Gastrocnemius medialis (tissue), 4 donors: Measurements from ENCODE around the gene CA10. TPM values are rescaled to one million over a fixed set of nuclear protein-coding genes. Genes with fewer than 3 reads are reported as not detected.

Experiments
- ATAC-seq, 2 donors: fragments of 150-250 bp; one replicate each; pipeline ENCODE4 v1.9.1; 2016
- DNase-seq, 2 donors: peaks; one replicate each; pipeline ENCODE4 v3.0.0-alpha.2; 2019
- H3K27ac ChIP-seq, 4 donors: fragments of 200-600 bp; sonication (generic); 1 replicate in 1 of 4; 2 replicates in 3 of 4; pipeline ENCODE4 v1.5.1; 2016 to 2018; ENCODE audit warnings: mild to moderate bottlenecking in 2 of 4, moderate library complexity in 1 of 4
- H3K27me3 ChIP-seq, 3 donors: fragments of 200-600 bp; sonication (generic) in 2 of 3; 1 replicate in 1 of 3; 2 replicates in 2 of 3; pipeline versions ENCODE4 v1.5.1 to v1.6.0; 2016 to 2019; ENCODE audit warnings: mild to moderate bottlenecking in 1 of 3, moderate library complexity in 1 of 3
- H3K36me3 ChIP-seq, 2 donors: fragments of 200-600 bp; sonication (generic) in 1 of 2; one replicate each; pipeline ENCODE4 v1.5.1; 2017 to 2018
- H3K4me1 ChIP-seq, 2 donors: fragments of 200-600 bp; sonication (generic) in 1 of 2; one replicate each; pipeline ENCODE4 v1.5.1; 2016 to 2017; ENCODE audit warnings: mild to moderate bottlenecking in 2 of 2
- H3K4me3 ChIP-seq, 4 donors: fragments of 200-600 bp; sonication (generic) in 3 of 4; 1 replicate in 1 of 4; 2 replicates in 3 of 4; pipeline ENCODE4 v1.5.1; 2016 to 2019; ENCODE audit warnings: mild to moderate bottlenecking in 2 of 4
- H3K9me3 ChIP-seq, 3 donors: fragments of 200-600 bp; sonication (generic) in 2 of 3; 1 replicate in 1 of 3; 2 replicates in 2 of 3; pipeline ENCODE4 v1.5.1; 2016 to 2019
- POLR2A ChIP-seq, 2 donors: fragments of 450-650 bp; IDR thresholded peaks; one replicate each; pipeline ENCODE4 v1.6.1; 2017; ENCODE audit warnings: antibody characterized with exemption in 2 of 2, mild to moderate bottlenecking in 2 of 2, moderate library complexity in 2 of 2
- in situ Hi-C, 4 donors: fragments of 200-750 bp; cut with MboI; loops; one replicate each; pipeline versions ENCODE4 v1.15.0 to v1.8.0; 2017; ENCODE audit warnings: low sequenced_read_pairs in 4 of 4
- intact Hi-C: fragments of 100-400 bp; cut with DNase I; formaldehyde crosslinking; loops from one replicate; pipeline ENCODE4 v1.15.1; 2023; ENCODE audit warnings: low total_unique reads
- total RNA-seq, 4 donors: library from RNA; depleted of rRNA; stranded (reverse); fragments of >200 nt; gene quantifications; one replicate each; pipeline versions ENCODE4 v1.1.0 to v1.2.3, GENCODE V29; 2016
- TF ChIP-seq, protein P1 (sequence below), 5 experiments: fragments of 450-650 bp in 3 of 5; fragments of 200-600 bp in 2 of 5; sonication (generic) in 2 of 5; IDR thresholded peaks in 4 of 5; conservative IDR thresholded peaks in 1 of 5; 1 replicate in 4 of 5; 2 replicates in 1 of 5; pipeline ENCODE4 v1.5.1; 2016 to 2019; ENCODE audit warnings: antibody characterized with exemption in 5 of 5, mild to moderate bottlenecking in 3 of 5, moderate library complexity in 3 of 5

The CA10 gene
- total RNA-seq, 4 donors from 2014 or later = not detected

DNA sequence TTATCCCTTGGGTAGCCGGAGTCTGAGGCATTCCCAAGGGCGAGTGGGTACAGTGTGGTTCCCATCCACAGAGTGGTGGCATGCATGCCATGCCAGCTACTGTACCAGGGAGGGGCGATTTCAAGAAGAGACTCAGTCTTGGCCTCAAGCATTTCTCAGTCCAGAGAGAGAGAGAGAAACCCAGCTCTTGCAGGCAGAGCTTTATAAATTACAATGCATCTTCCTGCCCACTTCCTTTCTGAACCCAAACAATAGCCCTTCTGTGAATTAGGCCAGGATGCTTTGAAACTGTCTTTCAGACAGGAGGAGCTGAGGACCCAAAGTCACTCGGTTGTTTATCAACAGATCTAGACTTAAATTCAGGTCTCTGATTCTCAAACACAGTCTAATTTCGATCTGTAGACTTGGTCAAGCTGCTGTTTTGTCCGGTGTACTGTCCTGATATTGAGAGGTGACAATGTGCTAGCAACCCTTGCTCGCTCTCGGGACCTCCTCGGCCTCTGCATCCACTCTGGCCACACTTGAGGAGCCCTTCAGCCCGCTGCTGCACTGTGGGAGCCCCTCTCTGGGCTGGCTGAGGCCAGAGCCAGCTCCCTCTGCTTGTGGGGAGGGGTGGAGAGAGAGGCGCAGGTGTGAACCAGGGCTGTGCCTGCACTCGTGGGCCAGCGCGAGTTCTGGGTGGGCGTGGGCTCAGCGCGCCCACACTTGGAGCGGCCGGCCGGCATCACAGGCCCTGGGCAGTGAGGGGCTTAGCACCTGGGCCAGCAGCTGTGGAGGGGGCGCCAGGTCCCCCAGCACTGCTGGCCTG is 490.2 kb downstream of the CA10 start:
- intact Hi-C loops = no loop called here
- TF ChIP-seq POLR2A (IDR thresholded peaks at IDR 0.05) = no peak
- TF ChIP-seq, protein P1, sequence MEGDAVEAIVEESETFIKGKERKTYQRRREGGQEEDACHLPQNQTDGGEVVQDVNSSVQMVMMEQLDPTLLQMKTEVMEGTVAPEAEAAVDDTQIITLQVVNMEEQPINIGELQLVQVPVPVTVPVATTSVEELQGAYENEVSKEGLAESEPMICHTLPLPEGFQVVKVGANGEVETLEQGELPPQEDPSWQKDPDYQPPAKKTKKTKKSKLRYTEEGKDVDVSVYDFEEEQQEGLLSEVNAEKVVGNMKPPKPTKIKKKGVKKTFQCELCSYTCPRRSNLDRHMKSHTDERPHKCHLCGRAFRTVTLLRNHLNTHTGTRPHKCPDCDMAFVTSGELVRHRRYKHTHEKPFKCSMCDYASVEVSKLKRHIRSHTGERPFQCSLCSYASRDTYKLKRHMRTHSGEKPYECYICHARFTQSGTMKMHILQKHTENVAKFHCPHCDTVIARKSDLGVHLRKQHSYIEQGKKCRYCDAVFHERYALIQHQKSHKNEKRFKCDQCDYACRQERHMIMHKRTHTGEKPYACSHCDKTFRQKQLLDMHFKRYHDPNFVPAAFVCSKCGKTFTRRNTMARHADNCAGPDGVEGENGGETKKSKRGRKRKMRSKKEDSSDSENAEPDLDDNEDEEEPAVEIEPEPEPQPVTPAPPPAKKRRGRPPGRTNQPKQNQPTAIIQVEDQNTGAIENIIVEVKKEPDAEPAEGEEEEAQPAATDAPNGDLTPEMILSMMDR (IDR thresholded peaks at IDR 0.05 in 4 of 5, conservative IDR thresholded peaks at IDR 0.05 in 1 of 5) = no peak
- Histone ChIP-seq H3K27ac (no peak overlapping the region), H3K4me1 (no peaks in the 10 kb centered on the region), H3K4me3 (no peak overlapping the region), H3K27me3 (no peaks in the 10 kb centered on the region), H3K9me3 (no peaks in the 10 kb centered on the region), H3K36me3 (no peaks in the 10 kb centered on the region)
- ATAC-seq = no peak
- no peak for DNase-seq
- in situ Hi-C loops = no loop called here

DNA sequence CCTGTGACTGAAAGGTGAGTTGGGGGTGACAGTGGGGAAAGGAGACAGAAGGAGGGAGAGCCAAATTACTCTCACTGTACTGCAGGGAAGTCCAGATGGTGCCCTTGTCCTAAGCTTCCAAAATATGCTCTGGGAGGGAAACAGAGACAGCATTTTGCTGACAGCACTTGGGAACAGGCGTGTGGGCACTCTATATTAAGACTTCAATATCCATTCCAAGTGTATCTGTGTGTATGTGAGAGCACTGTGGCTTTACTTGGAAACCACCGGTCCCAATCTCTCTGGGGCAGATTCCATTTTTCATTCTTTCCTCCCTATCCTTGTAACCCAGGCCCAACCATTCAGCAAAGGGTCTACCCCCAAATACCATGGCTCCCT is 490.8 kb downstream of the CA10 start:
- Histone ChIP-seq H3K36me3 (no peaks in the 10 kb centered on the region), H3K4me3 (no peak overlapping the region), H3K9me3 (no peaks in the 10 kb centered on the region), H3K4me1 (peaks cover 0 to 3% of the 10 kb centered on the region in 2 donors), H3K27me3 (no peaks in the 10 kb centered on the region), H3K27ac (no peak overlapping the region)
- in situ Hi-C loops (no loop called here), intact Hi-C loops (no loop called here)
- ATAC-seq (no peak), DNase-seq (no peak)
- no peak for TF ChIP-seq POLR2A (IDR thresholded peaks at IDR 0.05)
- TF ChIP-seq, protein P1 (IDR thresholded peaks at IDR 0.05 in 4 of 5, conservative IDR thresholded peaks at IDR 0.05 in 1 of 5) = no peak

DNA sequence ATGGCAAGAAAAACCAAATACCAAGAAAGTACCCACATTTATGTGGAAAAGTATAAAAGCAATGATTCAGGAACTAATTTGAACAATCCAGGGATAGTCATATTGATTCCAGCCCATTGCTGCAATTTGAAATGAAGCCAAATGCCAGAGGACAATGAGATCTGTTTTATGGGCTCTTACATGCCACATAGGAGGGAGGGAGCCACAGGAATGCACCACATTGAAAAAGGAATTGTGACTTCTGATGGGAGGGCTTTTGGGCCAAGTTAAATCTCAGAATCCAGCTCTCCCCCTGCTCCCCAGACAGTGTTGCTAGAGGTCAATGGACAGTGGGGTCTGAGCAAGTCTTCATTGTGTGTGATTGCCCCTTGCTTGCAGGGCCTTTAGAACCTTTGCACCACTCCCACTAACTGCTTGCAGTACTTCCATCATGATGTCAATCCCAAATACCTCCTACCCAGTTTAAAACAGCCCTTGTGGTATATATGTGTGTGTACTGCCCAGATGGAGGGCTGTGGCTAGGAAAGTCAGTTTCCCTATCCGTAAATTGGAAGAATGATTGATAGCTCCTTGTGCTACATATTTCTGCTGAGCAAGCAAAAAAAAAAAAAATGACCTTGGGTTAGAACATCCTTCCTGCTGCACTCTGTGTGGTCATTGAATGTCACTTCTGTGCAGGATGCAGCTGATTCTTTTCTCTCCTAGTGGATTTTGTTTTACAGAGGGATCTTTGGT is 491.4 kb downstream of the CA10 start:
- in situ Hi-C loops (no loop called here), intact Hi-C loops (no loop called here)
- no peak overlapping the region for H3K4me3 ChIP-seq
- no peak for TF ChIP-seq POLR2A (IDR thresholded peaks at IDR 0.05)
- TF ChIP-seq, protein P1 (IDR thresholded peaks at IDR 0.05 in 4 of 5, conservative IDR thresholded peaks at IDR 0.05 in 1 of 5) = no peak
- H3K4me1 ChIP-seq = peaks cover 5 to 8% of the 10 kb centered on the region in 2 donors
- no peaks in the 10 kb centered on the region for H3K9me3 ChIP-seq
- no peaks in the 10 kb centered on the region for H3K27me3 ChIP-seq
- ATAC-seq = no peak
- no peak for DNase-seq
- H3K27ac ChIP-seq = no peak overlapping the region
- no peaks in the 10 kb centered on the region for H3K36me3 ChIP-seq

DNA sequence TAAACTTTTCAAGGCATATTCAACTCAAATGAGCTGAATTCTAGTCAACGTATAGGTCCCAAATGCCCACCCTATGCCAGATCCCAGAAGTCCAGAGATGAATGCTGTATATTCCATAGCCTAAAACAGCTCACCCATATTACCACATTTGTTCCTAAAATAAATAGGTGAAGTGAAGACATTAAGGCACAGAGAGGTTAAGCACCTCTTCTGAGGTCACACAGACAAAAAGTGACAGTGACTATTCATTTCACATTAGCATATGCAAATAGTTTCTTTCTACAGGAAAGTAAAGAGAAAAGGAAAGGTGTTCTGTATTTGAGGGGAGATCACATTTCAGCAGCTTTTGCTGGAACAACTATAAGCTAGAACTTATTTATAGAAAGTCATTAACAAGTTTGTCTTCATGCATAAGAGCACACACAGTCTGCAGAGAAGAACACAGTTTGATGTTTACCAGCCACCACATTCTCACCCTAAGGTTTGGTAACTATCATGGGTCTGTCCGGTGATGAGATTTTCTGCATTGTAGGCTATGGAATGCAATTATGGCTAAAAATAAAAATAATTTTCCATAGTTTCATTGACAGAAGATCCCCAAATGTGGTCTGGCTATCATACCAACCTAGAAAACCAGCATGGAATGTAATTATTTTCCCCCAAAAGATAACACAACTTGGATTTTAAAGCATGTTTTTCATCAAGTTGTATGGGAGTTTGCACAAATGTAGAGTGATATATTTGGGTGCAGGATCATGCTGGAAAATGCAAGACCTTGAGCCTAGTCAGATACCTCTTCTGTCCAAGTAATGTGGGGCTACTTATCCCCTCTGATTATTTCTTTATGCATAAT is 496.1 kb downstream of the CA10 start:
- Histone ChIP-seq H3K4me1 (peaks cover 13% of the 10 kb centered on the region in 2 donors), H3K36me3 (no peaks in the 10 kb centered on the region), H3K4me3 (no peak overlapping the region), H3K9me3 (no peaks in the 10 kb centered on the region), H3K27ac (peak overlapping the region in 1 of 4 donors; percentile 18), H3K27me3 (no peaks in the 10 kb centered on the region)
- in situ Hi-C loops = no loop called here
- DNase-seq (no peak), ATAC-seq (peak in 1 of 2 donors; percentile 78)
- intact Hi-C loops = no loop called here
- TF ChIP-seq, protein P1 (IDR thresholded peaks at IDR 0.05 in 4 of 5, conservative IDR thresholded peaks at IDR 0.05 in 1 of 5) = no peak
- TF ChIP-seq POLR2A (IDR thresholded peaks at IDR 0.05) = no peak
